MG63 (cell line): ENCODE results near the gene ACR. TPM values are rescaled to one million over a fixed set of nuclear protein-coding genes. Genes with fewer than 3 reads are reported as not detected.

Source experiments
- DNase-seq: peaks from one replicate; pipeline ENCODE4 v3.0.0-alpha.2; 2020
- H3K27me3 ChIP-seq: fragments of 250-450 bp; sonication (Bioruptor Pico); 2 replicates; pipeline ENCODE4 v1.5.1; 2020; ENCODE audit warnings: mild to moderate bottlenecking, moderate library complexity
- H3K36me3 ChIP-seq: fragments of 250-450 bp; sonication (Bioruptor Pico); 2 replicates; pipeline ENCODE4 v1.5.1; 2020; ENCODE audit warnings: mild to moderate bottlenecking, moderate library complexity
- H3K4me3 ChIP-seq: fragments of 250-450 bp; sonication (Bioruptor Pico); 2 replicates; pipeline ENCODE4 v1.5.1; 2020; ENCODE audit warnings: mild to moderate bottlenecking, moderate library complexity
- H3K9me3 ChIP-seq: fragments of 250-450 bp; sonication (Bioruptor Pico); 2 replicates; pipeline ENCODE4 v1.5.1; 2020; ENCODE audit warnings: mild to moderate bottlenecking, moderate library complexity
- total RNA-seq: library from RNA; depleted of rRNA; stranded (reverse); fragments of >200 nt; shearing (Covaris generic); gene quantifications from 2 replicates; pipeline ENCODE4 v1.2.3, GENCODE V29; 2014; ENCODE audit warnings: low replicate concordance

Gene ACR
- total RNA-seq, 1 experiment from 2014 or later: not detected

- Histone ChIP-seq H3K9me3 (no peaks in the 10 kb centered on the region), H3K27me3 (no peaks in the 10 kb centered on the region), H3K4me3 (no peak overlapping the region), H3K36me3 (no peaks in the 10 kb centered on the region; the same call in 1 of the 2 replicates)
- no peak for DNase-seq
Measured at GRCh38 chr22:50722048-50722701, 15.8 kb upstream of the ACR start.

GRCh38 chr22:50722716-50723428, 15.1 kb upstream of the ACR start:
- no peaks in the 10 kb centered on the region for H3K27me3 ChIP-seq
- H3K9me3 ChIP-seq: no peaks in the 10 kb centered on the region
- H3K4me3 ChIP-seq: no peak overlapping the region
- H3K36me3 ChIP-seq: no peaks in the 10 kb centered on the region; the same call in 1 of the 2 replicates
- DNase-seq: no peak

GRCh38 chr22:50723991-50724390, 14.0 kb upstream of the ACR start:
- DNase-seq: no peak
- H3K9me3 ChIP-seq: no peaks in the 10 kb centered on the region
- no peaks in the 10 kb centered on the region; the same call in 1 of the 2 replicates for H3K36me3 ChIP-seq
- H3K27me3 ChIP-seq: no peaks in the 10 kb centered on the region
- no peak overlapping the region for H3K4me3 ChIP-seq

GRCh38 chr22:50724616-50725015, 13.4 kb upstream of the ACR start:
- H3K9me3 ChIP-seq: no peaks in the 10 kb centered on the region
- DNase-seq: no peak
- no peaks in the 10 kb centered on the region; the same call in 1 of the 2 replicates for H3K36me3 ChIP-seq
- H3K4me3 ChIP-seq: no peak overlapping the region
- H3K27me3 ChIP-seq: no peaks in the 10 kb centered on the region

- Histone ChIP-seq H3K4me3 (no peak overlapping the region), H3K36me3 (no peaks in the 10 kb centered on the region; the same call in 1 of the 2 replicates), H3K9me3 (no peaks in the 10 kb centered on the region), H3K27me3 (no peaks in the 10 kb centered on the region)
- DNase-seq: no peak
Measured at GRCh38 chr22:50725597-50725996, 12.4 kb upstream of the ACR start.

GRCh38 chr22:50726643-50727340, 11.2 kb upstream of the ACR start:
- no peak for DNase-seq
- Histone ChIP-seq H3K36me3 (no peaks in the 10 kb centered on the region; the same call in 1 of the 2 replicates), H3K9me3 (no peaks in the 10 kb centered on the region), H3K27me3 (no peaks in the 10 kb centered on the region), H3K4me3 (no peak overlapping the region)

- DNase-seq: no peak
- Histone ChIP-seq H3K4me3 (no peak overlapping the region), H3K9me3 (no peaks in the 10 kb centered on the region), H3K27me3 (no peaks in the 10 kb centered on the region), H3K36me3 (no peaks in the 10 kb centered on the region; the same call in 1 of the 2 replicates)
Measured at GRCh38 chr22:50727678-50728522, 10.1 kb upstream of the ACR start.

- H3K27me3 ChIP-seq: no peaks in the 10 kb centered on the region
- no peak overlapping the region for H3K4me3 ChIP-seq
- no peaks in the 10 kb centered on the region; the same call in 1 of the 2 replicates for H3K36me3 ChIP-seq
- no peak for DNase-seq
- no peaks in the 10 kb centered on the region for H3K9me3 ChIP-seq
Measured at GRCh38 chr22:50728523-50728931, 9.5 kb upstream of the ACR start.

- DNase-seq: no peak
- Histone ChIP-seq H3K36me3 (no peaks in the 10 kb centered on the region; the same call in 1 of the 2 replicates), H3K27me3 (no peaks in the 10 kb centered on the region), H3K9me3 (no peaks in the 10 kb centered on the region), H3K4me3 (no peak overlapping the region)
Measured at GRCh38 chr22:50729391-50730012, 8.5 kb upstream of the ACR start.

- H3K9me3 ChIP-seq: no peaks in the 10 kb centered on the region
- no peaks in the 10 kb centered on the region for H3K36me3 ChIP-seq
- H3K27me3 ChIP-seq: no peaks in the 10 kb centered on the region
- no peak overlapping the region for H3K4me3 ChIP-seq
- no peak for DNase-seq
Measured at GRCh38 chr22:50730013-50730891, 7.8 kb upstream of the ACR start.

- Histone ChIP-seq H3K9me3 (no peaks in the 10 kb centered on the region), H3K36me3 (no peaks in the 10 kb centered on the region), H3K27me3 (no peaks in the 10 kb centered on the region), H3K4me3 (no peak overlapping the region)
- no peak for DNase-seq
Measured at GRCh38 chr22:50730941-50731661, 6.9 kb upstream of the ACR start.

GRCh38 chr22:50731811-50732624, 6.0 kb upstream of the ACR start:
- Histone ChIP-seq H3K4me3 (no peak overlapping the region), H3K9me3 (no peaks in the 10 kb centered on the region), H3K27me3 (no peaks in the 10 kb centered on the region), H3K36me3 (no peaks in the 10 kb centered on the region)
- DNase-seq: peak; percentile 31

- Histone ChIP-seq H3K36me3 (no peaks in the 10 kb centered on the region), H3K4me3 (no peak overlapping the region), H3K27me3 (no peaks in the 10 kb centered on the region), H3K9me3 (no peaks in the 10 kb centered on the region)
- DNase-seq: no peak
Measured at GRCh38 chr22:50732681-50733080, 5.3 kb upstream of the ACR start.
